Activated T-helper 1 cell treated with Interleukin-2 at 50 U/mL for 16 hours (primary cell): ENCODE results near the gene SGCE.

Experiments used
- DNase-seq: peaks from one replicate; pipeline ENCODE4 v3.0.0-alpha.2; 2020; ENCODE audit warnings: low read depth

The SGCE gene

DNA sequence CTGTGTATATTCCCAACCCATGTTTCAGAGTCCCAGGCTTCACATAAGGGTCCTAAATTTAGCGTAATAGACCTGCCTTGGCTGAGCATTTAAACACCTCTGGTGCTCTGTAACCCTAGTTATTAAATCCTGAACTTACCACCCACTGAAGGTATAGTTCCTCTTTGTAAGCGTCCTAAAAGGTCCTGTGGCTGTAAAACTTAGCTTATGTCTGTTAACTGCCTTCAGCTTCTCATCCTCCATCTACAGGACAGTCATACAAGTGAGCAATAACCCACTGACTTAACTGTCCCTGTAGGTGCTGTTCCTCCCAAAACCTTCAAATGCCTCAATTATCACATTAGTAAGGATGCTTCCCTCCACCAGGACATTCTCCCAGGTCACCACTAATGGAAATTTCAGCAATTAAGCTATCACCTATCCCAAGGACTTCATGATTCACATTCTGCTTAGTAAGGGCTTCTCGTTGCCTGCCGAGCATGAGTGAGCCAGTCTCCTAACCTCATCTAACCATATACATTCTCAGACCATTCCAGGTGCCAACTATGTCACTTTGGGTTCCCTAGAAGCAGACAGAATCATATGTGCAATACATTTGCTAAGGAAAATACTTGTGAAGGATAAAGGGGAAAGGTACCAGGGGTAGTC lies 90.6 kb downstream of the SGCE start:
- DNase-seq: no peak

DNA sequence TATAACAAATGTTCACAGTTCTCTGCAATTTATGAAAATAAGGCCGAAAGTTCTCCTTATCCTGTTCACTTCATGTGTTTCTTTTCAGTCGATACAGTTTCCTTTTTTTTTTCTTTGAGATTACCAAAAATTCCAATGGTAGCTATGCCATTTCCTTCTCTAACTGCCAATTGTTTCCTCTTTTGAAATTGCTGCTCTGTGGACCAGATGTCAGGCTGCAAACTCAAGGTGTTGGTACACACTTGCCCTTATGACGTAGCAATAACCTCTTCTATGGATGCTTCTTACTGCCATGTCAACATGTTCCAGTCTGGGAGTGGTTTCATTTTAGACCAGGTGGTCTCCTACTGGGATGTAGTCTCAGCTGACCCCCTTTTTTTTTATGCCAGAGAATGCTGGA lies 93.4 kb downstream of the SGCE start:
- no peak for DNase-seq

DNA sequence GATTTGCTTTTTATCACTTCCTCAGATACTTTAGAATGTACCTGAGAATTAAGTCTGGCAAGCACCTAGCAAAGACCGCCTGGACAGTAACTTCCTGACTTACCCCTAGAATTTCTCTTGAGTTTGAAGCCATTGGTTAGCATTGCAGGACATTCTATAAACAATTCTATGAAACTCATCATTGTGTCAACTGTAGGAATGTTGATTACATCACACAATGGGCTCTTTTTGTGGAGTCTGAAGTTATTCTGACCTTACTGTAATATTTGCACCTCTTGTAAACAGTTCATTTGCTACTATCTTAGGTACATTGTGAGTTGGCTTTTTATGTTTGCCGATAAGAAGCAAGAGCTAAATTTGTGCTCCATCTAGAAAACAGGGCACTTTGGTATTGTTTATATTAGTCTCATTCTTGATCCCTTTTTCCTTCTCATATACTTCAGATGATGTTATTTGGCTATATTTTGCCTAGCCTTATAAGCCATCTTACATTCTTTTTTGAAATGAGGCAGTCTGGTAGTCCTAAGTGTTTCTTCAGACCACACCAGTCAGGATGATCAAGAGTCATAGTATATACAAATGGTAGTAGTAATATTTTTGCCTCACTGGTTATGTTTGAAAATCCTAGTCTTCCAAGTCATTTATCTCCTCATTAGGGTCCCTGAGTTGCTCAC lies 94.0 kb downstream of the SGCE start:
- no peak for DNase-seq

DNA sequence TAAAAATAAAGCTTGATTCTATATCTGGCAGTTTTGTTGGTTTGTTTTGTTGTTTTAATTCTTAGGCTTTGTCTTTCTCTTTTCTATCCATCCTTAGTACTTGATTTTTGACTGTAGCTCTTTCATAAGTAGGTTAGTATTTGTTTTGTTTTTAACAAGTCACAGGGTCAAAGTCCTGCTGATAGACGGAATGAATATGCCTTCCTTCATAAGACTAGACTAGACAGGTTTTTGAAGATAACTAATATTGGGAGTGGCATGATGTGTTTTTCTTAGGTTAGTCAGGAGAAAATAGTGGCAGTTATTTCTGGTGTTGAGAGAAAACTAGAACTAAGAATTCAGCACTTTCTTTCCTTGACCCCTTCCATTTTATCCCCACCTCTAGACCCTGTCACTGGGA lies 96.0 kb downstream of the SGCE start:
- no peak for DNase-seq

DNA sequence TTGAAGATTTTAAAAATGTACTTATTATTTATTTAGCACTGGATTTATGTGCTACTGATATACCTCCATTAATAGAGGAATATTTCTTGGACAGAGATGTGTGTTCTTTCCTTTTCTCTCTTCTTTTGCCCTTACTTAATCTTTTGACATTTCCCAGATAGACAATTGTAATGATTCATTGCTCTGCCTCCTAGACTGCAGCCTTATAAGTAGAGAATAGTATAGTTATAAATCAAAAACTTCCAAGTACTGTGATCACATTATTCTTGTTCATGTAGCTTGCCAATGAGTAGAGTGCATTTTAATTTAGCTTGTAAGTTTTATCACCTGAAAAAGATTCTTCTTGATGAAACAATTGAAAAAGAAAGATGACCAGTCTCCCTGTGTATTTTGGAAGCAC lies 98.7 kb downstream of the SGCE start:
- no peak for DNase-seq

DNA sequence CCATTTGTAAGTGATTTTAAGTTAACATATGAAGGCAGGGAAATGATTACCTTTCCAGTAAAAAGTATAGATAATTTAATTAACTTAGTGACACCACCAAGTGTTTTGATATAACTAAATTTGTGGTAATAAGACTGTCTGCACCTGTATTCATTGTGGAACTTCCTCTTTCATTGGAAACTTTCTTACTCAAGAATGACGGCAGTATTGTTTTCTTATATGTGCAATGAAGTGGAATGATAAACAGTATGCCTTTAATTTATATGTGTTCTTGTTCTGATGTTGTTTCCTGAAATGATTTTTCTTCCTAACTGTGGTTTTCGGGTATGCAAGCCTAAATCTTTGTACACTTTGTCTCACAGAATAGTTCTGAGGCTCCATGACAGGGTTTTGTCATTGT lies 99.9 kb downstream of the SGCE start:
- DNase-seq: no peak

DNA sequence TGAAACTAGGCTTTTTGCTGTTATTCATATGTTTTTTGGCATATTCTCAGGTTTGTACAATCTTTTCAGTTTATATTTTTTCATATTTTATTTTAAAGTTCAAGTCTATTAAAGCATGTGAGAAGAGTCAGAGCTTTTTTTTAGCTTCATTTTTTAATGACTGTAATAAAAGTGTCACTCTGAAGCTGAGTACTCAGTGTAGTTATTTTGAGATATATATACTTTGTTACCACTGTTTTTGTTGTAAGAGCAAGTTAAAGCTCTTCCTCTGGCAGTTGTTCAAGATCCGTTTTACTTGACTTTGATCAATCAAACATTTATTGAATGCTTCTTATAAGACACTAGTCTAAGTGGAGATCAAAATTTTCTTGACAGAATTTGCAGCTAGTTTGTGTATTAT lies 108.8 kb downstream of the SGCE start:
- DNase-seq: no peak

DNA sequence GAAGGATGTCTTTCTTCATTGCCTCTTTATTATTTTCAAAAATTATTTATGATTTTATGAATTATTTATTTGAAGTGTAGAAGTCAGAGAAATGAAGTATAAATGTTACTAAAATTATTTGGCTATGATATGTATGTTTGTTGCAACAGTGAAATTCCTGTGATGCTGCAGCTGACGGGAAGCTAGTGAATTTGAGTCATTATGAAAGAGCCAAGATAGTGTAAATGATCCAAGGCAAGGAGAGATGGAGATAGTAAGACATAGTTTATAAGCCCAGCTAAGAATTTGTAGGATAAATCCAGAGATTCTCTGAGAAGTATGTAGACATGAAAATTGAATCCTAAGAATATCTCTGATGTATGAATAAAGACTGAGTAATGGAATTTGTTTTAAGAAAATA lies 115.5 kb downstream of the SGCE start:
- no peak for DNase-seq
